ENCODE data around the gene EPS8L3. TPM values are rescaled to one million over a fixed set of nuclear protein-coding genes. Genes with fewer than 3 reads are reported as not detected.

EPS8L3 gene
- total and polyA plus RNA-seq, 2 of the 8 experiments (the other 6 are each of a cell fraction or from before 2014, with no cell fraction given), result not detected

DNA sequence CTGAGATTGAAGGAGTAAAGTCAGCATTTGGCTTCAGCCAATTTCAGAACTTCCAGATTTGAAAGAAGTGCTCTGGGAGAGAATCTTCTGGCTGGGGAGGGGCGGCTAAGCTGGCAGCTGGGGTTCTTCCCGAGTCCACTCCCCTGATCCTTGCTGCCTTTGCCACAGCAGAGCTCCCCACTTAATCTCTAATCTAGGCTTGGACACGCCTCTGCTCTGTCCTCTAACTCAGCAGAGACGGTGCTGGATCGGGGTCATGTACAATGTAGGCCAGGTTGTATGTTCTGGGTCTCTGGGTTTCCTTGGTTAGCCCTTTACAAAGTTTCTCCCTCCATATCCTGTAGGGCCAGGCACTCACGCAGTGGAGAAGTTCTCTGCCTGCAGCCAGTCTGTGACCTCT is 12.8 kb downstream of the EPS8L3 start (continued):
- TF ChIP-seq SRF (IDR thresholded peaks at IDR 0.05; ENCODE audit: low read depth, low read length), result no peak

Measured in H1 (cell line).